Endothelial cell (in vitro differentiated cells): ENCODE data around the gene TBC1D8. TPM values are rescaled to one million over a fixed set of nuclear protein-coding genes. Genes with fewer than 3 reads are reported as not detected.

Source experiments
- DNase-seq: peaks from one replicate; pipeline ENCODE4 v3.0.0; 2021; ENCODE audit warnings: low spot score
- H3K27ac Mint-ChIP-seq: one replicate; pipeline ENCODE4 v1.8.0; 2021; ENCODE audit warnings: mixed read lengths, inconsistent platforms; ENCODE audit not compliant: unreplicated experiment
- H3K27me3 Mint-ChIP-seq: one replicate; pipeline ENCODE4 v1.8.0; 2021; ENCODE audit warnings: mild to moderate bottlenecking, moderate library complexity, mixed read lengths, inconsistent platforms; ENCODE audit not compliant: unreplicated experiment
- H3K36me3 Mint-ChIP-seq: one replicate; pipeline ENCODE4 v1.8.0; 2021; ENCODE audit warnings: mild to moderate bottlenecking, low read depth, mixed read lengths, inconsistent platforms; ENCODE audit not compliant: unreplicated experiment
- H3K4me1 Mint-ChIP-seq: one replicate; pipeline ENCODE4 v1.8.0; 2021; ENCODE audit warnings: mild to moderate bottlenecking, mixed read lengths, inconsistent platforms; ENCODE audit not compliant: unreplicated experiment
- H3K4me3 Mint-ChIP-seq: one replicate; pipeline ENCODE4 v1.8.0; 2021; ENCODE audit warnings: mild to moderate bottlenecking, mixed read lengths, inconsistent platforms; ENCODE audit not compliant: unreplicated experiment
- H3K9me3 Mint-ChIP-seq: one replicate; pipeline ENCODE4 v1.8.0; 2021; ENCODE audit warnings: mixed read lengths, inconsistent platforms; ENCODE audit not compliant: unreplicated experiment
- CTCF ChIP-seq: fragments of 200-600 bp; sonication (generic); IDR thresholded peaks from one replicate; pipeline ENCODE4 v1.5.0; 2021; ENCODE audit warnings: antibody characterized with exemption; ENCODE audit not compliant: unreplicated experiment
- total RNA-seq: library from RNA; stranded (reverse); fragmentation: NEBNext Ultra II Directional; extraction: Animal tissue kit (Norgen Biotek cat#: 25700); gene quantifications from one replicate; pipeline ENCODE4 v1.2.1, GENCODE V29; 2021; ENCODE audit not compliant: unreplicated experiment

Gene TBC1D8
- total RNA-seq, 1 donor from 2014 or later: 27.5 TPM

- no peak for DNase-seq
- Mint-ChIP-seq H3K4me3 (no peak overlapping the region), H3K9me3 (no peaks in the 10 kb centered on the region), H3K27ac (no peak overlapping the region), H3K4me1 (peaks cover 4% of the 10 kb centered on the region), H3K36me3 (peaks cover 37% of the 10 kb centered on the region), H3K27me3 (peaks cover 13% of the 10 kb centered on the region)
- no peak for TF ChIP-seq CTCF
Observed at GRCh38 chr2:100990650-100991403, 160.4 kb downstream of the TBC1D8 start.

- DNase-seq: no peak
- peaks cover 39% of the 10 kb centered on the region for H3K36me3 Mint-ChIP-seq
- H3K27me3 Mint-ChIP-seq: peaks cover 13% of the 10 kb centered on the region
- peaks cover 4% of the 10 kb centered on the region for H3K4me1 Mint-ChIP-seq
- H3K9me3 Mint-ChIP-seq: no peaks in the 10 kb centered on the region
- no peak for TF ChIP-seq CTCF
- no peak overlapping the region for H3K4me3 Mint-ChIP-seq
- no peak overlapping the region for H3K27ac Mint-ChIP-seq
Observed at GRCh38 chr2:100990166-100990565, 161.0 kb downstream of the TBC1D8 start.

- DNase-seq: no peak
- Mint-ChIP-seq H3K4me1 (peaks cover 4% of the 10 kb centered on the region), H3K27me3 (peaks cover 13% of the 10 kb centered on the region), H3K4me3 (peak overlapping the region; percentile 11), H3K27ac (no peak overlapping the region), H3K36me3 (peaks cover 39% of the 10 kb centered on the region), H3K9me3 (no peaks in the 10 kb centered on the region)
- TF ChIP-seq CTCF: no peak
Observed at GRCh38 chr2:100989666-100990065, 161.5 kb downstream of the TBC1D8 start.

- peak overlapping the region; percentile 77 for H3K4me3 Mint-ChIP-seq
- peaks cover 8% of the 10 kb centered on the region for H3K4me1 Mint-ChIP-seq
- no peak for DNase-seq
- peaks cover 31% of the 10 kb centered on the region for H3K36me3 Mint-ChIP-seq
- TF ChIP-seq CTCF: no peak
- no peak overlapping the region for H3K27ac Mint-ChIP-seq
- H3K9me3 Mint-ChIP-seq: no peaks in the 10 kb centered on the region
- peaks cover 8% of the 10 kb centered on the region for H3K27me3 Mint-ChIP-seq
Observed at GRCh38 chr2:100988630-100989417, 162.4 kb downstream of the TBC1D8 start.

GRCh38 chr2:100987974-100988373 is 163.2 kb downstream of the TBC1D8 start:
- Mint-ChIP-seq H3K4me1 (peaks cover 12% of the 10 kb centered on the region), H3K27me3 (peaks cover 8% of the 10 kb centered on the region), H3K9me3 (no peaks in the 10 kb centered on the region), H3K27ac (no peak overlapping the region), H3K36me3 (peaks cover 27% of the 10 kb centered on the region), H3K4me3 (no peak overlapping the region)
- no peak for TF ChIP-seq CTCF
- DNase-seq: no peak
